Measurements from ENCODE around the gene LARGE1. TPM values are rescaled to one million over a fixed set of nuclear protein-coding genes. Genes with fewer than 3 reads are reported as not detected.
A peak's percentile ranks its signal among the peaks of the same experiment; 100 is the strongest.

LARGE1 gene
- total RNA-seq, 1 donor from 2014 or later = 2.8 TPM

DNA sequence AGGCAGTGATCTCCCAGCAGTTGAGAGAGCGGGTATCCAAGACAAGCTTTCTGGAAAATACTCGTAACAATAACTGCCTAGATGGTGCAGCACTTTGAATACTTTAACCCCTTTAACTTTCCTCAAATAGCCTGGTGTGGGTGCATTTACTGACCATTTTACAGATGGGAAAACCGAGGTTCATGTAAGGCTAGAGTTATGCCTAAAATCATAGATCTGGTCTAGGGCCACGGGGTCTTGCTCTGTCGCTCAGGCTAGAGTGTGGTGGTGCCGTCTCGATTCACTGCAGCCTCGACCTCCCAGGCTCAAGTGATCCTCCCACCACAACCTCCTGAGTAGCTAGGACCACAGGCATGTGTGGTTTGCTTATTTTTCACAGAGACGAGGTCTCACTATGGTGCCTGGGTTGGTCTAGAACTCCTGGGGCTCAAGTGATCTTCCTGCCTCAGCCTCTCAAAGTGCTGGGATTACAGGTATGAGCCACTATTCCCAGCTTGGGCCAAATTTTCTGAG is 592.9 kb downstream of the LARGE1 start:
- no peak for DNase-seq (ENCODE audit: low read depth, low spot score)

DNA sequence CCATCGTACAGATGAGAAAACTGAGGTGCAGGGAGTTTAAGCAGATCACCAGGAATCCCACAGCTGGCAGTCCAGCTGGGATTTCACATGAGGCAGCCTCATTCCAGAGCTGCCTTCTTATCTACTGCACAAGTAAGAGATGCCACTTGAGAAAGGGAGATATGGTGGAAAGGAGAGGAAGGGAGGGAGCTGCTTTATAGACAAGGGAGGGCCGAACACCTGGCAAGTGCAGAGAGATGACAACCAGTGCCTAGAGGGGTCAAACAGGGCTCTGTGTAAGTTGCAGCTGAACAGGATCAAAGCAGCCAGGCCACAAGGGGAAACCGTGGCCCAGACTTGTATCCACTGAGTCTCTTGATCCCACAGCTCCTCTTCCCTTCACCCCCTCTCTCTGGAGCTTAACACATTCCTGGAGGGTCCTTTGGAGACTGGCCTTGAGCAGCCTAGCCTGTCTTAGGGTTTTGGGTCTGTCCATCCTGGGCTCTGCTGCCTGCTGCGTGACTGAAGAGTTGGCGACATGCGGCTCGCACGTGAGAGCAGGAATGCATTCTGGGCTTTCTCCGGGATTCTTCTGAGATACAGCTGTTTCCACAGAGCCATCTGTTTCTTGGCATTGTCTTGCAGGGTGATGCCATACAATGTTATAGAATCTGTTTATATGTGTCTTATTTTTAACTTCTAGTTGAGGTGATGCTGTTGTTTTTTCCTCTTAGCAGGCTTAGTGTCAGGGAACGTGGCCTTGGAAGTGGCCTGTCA is 593.6 kb downstream of the LARGE1 start:
- DNase-seq (ENCODE audit: low read depth, low spot score) = no peak

DNA sequence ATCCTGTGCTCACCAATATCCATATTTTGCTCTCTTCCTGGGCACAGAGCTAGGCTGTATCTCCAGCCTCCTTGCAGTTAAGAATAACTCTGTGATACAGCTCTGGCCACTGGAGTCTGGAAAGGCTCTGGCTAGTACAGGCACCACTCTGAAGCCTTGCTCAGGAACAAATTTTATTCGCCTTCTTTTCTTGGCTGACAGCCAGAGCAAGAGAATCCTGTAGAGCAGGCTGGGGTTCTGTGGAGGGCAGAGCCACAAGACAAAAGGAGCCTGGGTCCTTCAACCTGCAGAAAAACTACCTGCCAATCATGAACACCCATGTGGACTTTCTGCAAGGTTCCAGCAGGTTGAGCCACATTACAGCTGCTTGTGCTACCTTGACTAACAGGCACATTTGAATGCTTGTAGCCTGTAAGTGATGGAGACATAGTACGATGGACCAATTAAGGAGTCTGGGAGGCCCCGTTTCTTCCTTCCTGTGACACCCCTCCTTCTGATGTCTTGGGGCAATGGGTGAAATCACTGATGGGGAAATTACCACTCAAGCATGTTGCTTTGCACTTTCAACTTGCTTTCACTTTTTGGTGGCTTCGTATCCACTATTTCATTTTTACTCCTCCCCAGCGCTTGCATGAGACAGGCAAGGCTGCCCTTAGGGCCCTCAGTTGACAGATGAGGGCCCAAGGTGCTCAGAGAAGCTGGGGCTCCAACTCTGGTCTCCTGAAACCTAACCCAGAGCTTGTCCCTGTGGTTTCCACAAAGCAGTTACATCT is 594.9 kb downstream of the LARGE1 start:
- no peak for DNase-seq (ENCODE audit: low read depth, low spot score)

DNA sequence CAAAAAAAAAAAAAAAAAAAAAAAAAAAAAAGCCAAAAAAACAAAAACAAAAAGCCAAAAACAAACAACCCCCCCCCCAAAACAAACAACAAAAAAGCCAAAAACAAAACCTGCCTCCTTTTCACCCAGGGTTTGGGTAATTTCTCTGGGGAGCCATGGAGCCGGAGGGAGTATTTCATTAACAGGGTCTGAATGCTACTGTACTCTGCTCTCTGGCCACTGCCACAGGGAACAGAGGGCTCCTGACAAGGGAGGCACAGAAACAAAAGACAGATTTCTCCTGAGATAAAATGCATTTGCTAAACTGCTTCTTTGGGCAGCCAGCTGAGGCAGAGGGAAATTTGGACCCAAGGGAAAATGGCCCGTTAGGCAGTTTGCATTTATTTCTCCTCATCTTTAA is 596.0 kb downstream of the LARGE1 start:
- DNase-seq (ENCODE audit: low read depth, low spot score) = no peak

DNA sequence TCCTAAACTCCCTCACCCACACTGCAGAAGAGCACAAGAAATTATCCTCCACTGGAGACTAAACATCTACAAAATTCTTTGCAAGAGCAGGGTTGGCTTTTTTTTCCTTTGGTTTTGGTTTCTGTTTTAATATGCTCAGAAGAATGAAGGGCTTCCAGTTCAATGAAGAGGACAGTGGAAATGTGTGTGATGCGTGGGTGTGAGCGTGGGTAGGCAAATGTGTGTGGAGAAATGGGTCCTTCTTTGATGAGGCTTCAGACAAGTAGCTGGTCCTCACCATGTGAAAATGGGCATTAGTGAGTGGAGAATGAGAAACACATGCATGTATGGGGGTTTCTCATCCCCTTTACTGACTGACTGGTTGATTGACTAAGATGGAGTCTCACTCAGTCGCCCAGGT is 598.8 kb downstream of the LARGE1 start:
- no peak for DNase-seq (ENCODE audit: low read depth, low spot score)

DNA sequence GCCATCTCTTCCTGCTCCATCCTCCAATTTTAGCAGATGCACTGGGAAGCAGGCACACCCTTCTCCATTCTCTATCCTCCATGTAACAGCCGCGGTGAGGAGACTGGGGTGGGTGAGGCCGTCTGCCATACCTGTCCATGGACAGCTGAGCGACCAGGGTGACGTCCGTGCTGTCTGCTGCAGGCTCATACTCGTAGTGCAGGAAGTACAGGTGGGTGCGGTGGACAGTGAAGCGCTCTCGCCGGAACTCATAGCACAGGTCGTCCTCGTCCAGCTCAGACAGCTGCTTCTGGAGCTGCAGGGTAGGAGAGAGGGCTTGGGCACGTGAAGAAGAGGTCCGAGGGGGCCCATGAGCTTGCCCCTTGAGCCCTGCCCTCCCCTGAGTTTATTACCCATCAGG is 604.3 kb downstream of the LARGE1 start:
- no peak for DNase-seq (ENCODE audit: low read depth, low spot score)

DNA sequence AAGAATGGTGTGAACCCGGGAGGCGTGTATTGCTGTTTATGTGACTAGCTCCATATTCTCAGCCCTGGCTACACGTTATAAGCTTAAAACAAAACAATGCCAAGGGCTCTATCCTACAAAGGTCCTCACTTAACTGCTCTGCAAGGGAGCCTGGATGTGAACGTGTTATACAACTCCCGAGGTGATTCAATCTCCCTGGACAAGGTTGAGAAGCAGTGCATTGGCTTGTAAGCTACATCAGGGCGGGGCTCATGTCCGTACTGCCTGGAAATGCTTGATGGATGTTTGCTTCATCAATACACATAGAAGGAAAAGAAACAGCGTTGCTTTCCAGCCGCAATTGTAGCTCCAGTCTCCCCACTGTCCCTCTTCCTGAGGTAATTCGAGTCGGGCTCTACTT is 605.2 kb downstream of the LARGE1 start:
- no peak for DNase-seq (ENCODE audit: low read depth, low spot score)

DNA sequence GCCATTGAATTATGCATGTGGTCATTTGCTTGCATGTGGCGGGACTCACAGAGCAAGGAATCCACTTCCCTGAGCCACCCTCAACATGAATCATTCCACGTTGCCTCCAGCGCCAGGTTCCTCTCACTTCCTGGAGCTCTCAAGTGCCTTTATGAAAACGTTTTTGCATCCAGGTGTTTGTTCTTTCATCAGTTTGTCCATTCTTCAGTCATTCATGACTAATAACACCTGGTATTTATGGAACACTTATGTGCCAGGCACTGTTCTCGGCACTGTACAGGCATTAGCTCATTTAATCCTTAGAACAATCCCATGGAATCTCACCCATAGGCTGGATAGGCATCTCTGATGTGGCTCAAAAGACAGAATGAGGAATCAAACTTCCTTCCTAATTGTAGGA is 606.0 kb downstream of the LARGE1 start:
- DNase-seq (ENCODE audit: low read depth, low spot score) = no peak

DNA sequence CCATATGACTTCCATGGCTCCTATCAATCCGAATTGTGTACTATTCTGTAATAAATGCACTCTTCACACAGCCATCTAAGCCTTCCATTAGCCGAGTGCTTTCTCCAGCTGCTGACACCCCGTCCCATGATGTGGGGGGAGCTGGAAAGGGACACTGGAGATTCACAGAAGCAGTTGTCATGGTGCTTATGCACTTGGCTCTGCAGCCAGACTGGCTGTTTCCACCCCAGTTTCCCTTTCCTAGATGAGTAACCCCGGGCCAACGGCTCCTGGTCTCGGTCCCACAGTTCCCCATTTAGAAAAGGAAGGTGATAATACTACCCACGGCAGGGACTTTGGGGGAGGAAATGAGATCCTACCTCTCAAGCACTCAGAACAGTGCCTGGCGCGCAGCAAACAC is 617.2 kb downstream of the LARGE1 start:
- no peak for DNase-seq (ENCODE audit: low read depth, low spot score)

DNA sequence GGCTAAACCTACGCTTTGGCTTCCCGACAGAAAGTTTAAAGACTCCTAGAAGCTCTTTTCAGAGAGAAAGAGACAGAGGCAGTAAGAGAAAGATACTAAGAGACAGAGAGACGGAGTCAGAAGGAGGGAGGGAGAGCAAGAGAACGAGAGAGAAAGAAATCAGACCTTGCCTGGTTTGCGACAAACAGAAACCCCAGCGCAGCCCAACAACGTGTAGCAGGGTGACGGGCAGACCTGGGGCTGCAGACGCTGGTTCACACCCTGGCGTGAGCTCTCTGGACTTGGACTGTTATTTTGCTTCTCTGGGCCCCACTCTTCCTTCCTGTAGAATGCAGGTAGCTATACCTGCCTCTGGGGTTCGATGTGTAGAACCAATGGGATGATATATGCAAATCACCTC is 617.7 kb downstream of the LARGE1 start:
- no peak for DNase-seq (ENCODE audit: low read depth, low spot score)

DNA sequence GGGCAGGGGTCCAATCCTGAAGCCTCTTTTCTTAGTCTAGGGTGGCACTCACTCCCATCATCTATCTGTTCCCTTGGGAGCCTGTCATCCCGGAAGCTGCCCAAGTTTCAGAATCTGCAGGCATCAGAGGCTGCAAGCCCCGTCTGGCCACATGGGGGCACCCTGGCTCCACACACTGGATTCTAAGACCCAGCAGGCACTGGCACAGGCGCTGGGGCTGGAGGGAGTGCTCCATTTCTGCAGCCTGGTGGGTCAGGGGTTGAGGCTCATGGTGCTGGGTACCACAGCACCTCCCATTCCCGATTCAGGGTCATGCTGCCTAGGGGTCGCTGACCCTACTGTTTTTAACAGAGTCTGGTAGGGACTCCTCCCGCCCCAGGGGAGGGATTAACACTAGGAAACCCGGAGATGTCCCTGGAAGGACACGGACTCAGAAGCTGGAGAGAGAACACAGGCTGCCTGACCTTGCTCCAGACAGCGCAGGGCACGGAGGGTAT is 618.2 kb downstream of the LARGE1 start:
- peak; percentile 10 for DNase-seq (ENCODE audit: low read depth, low spot score)

DNA sequence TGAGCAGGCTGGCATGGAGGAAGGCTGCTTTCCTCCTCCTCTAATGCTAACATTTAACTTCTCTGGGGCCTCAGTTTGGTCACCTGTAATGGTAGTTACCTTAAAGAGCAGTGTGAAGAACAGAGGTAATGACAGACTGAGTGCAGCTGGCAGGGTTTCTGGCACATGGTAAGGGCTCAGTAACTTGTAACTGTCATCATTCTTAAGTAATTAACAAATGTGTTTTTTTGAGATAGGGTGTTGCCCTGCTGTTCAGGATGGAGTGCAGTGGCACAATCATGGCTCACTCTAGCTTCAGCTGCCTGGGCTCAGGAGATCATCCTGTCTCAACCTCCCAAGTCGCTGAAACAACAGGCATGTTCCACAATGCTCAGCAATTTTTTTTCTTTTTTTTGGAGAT is 620.1 kb downstream of the LARGE1 start:
- no peak for DNase-seq (ENCODE audit: low read depth, low spot score)

DNA sequence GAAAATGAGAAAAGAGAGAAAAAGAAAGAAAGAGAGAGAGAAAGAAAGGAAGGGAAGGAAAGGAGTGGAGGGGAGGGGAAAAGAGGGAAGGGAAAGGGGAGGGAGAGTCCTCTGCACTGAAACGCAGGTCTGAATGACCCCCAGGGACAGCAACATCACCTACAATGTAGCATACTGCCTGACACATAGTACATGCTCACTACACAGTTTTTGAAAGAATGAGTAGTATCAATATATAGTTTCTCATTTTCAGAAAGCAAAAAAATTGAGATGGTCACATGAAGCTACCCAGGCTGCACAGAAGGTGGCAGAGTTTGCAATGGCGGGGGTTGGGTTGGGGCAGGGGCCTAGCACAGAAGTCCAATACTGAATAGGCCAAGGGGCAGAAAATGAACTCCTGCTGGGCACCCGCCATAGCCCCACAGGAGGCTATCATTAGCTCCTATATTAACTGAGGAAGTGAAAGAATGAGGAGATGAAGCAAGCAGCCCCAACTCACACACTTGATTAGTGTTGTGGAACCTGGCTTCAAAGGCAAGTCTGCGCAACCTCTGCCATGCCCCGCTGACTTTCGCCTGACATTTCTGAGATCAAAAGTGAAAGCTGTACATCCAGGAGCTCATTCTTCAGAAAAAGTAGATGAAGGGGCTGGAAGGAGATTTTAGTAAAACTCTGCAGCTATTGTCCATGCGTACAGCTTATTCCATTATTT is 620.9 kb downstream of the LARGE1 start:
- no peak for DNase-seq (ENCODE audit: low read depth, low spot score)

DNA sequence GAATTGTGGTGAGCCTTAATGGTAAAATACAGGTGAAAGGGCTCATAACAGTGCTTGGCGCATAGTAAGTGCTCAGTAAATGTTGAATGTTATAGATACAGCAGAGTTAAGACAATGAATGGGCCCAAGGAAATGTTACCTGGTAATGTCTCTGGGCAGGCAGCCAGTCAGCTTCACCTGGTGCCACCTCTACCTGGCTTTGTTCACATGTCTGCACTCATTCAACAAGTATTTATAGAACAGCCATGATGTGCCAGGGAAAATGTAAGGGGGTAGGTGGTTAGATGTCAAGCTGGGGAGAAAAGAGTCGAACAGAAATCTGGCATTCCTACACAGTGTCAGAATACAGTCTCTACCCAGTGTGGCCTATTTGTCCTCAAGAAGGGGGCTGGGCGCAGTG is 623.3 kb downstream of the LARGE1 start:
- no peak for DNase-seq (ENCODE audit: low read depth, low spot score)

DNA sequence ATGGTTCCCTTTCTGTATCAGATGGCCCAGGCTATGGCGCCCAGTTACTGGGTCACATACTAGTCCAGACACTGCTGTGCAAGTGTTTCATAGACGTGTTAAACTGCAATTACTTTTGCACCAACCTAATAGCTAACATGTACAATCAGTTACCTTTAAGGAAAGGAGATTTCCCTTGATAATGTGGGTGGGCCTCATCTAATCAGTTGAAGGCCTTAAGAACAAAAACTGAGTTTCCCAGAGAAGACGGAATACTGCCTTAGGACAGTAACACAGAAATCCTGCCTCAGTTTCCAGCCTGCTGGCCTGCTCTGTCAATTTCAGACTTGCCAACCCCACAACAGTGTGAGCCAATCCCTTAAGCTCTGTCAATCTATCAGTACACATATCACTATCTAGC is 632.2 kb downstream of the LARGE1 start:
- no peak for DNase-seq (ENCODE audit: low read depth, low spot score)

DNA sequence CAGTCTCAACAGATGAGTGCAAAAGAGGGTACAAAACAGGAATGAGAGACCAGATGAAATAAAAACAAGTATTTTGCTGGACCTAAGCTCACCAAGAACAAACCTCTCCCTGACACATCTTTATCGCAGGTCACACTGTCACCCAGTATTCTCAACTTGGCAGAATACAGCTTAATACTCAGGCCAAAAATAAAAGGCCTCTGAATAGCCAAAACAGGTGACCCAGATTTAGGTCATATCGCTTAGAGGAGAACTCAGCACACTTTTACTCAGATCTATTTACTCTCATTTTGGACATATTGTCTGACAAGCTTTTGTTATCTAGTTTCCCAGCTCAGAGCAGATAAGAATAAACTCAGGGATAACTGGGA is 645.2 kb downstream of the LARGE1 start:
- DNase-seq (ENCODE audit: low read depth, low spot score) = no peak

DNA sequence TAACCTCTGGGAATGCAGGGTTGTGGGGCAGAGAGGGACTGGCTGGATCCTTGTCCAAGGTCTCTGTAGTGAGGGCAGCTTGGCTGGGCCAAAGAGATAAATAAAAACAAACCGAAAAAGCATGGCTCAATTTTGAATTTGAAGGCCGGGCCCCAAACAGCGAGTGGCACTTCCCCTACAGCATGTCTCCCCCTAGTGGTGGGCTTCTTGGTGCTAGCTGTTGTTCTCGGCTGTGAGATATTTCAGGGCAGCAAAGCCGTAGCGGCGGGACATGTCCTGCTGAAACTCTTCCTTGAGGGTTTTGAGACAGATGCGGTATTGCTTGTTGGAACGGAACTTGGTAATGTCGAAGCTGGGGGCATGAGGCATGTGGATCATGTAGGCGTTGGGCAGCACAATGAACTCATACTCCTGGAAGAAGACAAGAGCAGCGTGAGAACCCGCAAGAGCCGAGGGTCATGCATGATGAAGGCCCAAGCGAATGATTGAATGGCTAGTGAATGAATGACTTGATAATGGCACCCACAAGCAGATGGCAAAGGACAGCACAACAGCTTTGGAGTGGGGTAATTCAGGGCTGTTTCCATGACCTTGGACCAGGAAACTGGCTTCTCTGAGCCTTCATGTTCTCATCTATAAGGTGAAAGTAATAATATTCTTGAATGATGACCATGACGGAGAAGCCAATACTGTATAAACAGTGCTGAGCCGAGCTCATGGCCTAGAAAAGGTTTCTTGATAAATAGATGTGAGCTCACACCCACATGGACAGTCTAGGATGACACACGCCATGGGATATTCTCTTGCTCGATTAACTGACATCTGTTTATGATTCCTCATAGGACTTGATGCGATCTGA is 645.8 kb downstream of the LARGE1 start:
- no peak for DNase-seq (ENCODE audit: low read depth, low spot score)

DNA sequence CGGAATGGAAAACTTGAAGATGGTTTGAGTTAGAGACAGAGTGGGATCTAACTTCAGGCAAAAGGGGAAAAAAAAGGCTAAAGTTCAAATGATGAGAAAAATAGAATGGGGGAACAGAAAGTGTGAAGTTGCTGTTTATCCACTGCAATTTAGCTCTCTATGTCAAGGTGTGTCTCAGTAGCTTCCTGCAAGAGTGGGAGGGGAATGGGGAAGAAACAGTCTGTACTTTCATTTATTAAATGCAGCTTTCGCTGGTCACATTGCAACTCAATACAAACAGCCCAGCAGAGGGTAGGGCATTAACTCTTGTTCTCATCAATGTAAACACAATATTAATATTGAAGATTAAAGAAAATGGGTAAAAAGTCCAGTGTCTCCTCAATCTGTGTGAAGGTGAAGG is 647.4 kb downstream of the LARGE1 start:
- no peak for DNase-seq (ENCODE audit: low read depth, low spot score)

DNA sequence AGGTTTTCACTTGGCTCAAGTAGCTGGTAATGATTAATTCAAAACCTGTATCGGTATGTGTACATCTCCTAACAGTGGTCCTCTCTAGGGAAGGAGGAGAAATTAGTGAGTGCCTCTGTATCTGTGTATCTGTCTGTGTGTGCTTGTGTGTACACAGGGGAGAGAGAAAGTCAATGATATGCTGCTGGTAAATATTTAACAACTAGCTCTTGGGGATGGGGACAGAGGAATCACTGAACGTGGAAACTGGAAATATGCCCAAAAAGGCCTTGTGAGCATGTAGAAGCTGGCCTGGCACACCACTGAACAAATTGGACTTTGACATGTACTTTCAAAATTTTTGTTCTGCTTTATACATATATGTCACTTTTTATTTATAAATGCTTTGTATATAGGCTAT is 648.1 kb downstream of the LARGE1 start:
- no peak for DNase-seq (ENCODE audit: low read depth, low spot score)

DNA sequence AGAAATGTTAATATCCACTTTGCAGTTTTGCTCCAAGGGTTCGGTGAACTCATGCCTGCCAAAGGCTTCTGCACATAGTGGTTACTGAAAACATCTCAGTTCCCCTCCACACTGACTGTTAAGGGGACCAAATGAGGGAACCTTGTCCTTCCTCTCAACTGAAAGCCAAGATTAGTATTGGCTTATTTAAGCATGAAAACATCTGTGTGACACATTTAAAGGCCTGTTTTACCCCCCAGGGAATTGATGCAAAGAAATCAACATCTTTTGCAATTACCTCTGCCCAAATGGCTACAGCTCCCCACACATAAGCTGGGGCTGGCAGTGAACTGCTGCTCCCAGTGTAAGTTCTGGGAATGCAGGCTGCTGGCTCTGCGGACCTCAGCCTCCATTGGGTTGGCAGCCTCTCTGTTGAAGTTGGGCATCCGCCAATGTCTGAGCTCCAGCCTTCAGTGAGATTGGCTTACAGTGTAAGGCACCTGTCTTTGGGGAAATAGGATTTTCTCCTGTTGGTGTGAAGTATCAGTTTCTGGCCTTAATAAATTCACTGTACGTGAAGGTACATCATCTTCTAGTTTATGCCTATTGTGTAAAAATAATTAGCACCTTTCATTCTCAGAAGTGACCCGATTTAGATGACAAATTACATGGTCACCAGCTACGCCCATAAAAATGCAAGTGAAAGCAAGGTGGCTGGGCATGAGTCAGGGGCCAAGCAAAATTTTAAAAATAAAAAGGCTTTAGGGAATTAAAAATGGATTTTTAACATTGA is 648.7 kb downstream of the LARGE1 start:
- DNase-seq (ENCODE audit: low read depth, low spot score) = no peak

All from pulmonary artery endothelial cell (primary cell).